GM19023 (cell line): Measurements from ENCODE around the gene RAP1GAP2.
"Not testable (repeated sequence)": the region's sequence is repeated elsewhere in the genome, so short reads cannot be mapped to it uniquely, and the experiment has no call there.

Experiments
- ATAC-seq: cut with Tn5 transposase; IDR thresholded peaks from one replicate; pipeline ENCODE4 v1.9.1; 2021; ENCODE audit warnings: mild to moderate bottlenecking, moderate library complexity; ENCODE audit not compliant: unreplicated experiment

The RAP1GAP2 gene

GRCh38 chr17:2785376-2785775, 10.9 kb upstream of the RAP1GAP2 start:
- ATAC-seq = not testable (repeated sequence)

- no peak for ATAC-seq
Measured at GRCh38 chr17:2786176-2786881, 9.9 kb upstream of the RAP1GAP2 start.

- no peak for ATAC-seq
Measured at GRCh38 chr17:2789700-2790099, 6.5 kb upstream of the RAP1GAP2 start.

- no peak for ATAC-seq
Measured at GRCh38 chr17:2792366-2793169, 3.7 kb upstream of the RAP1GAP2 start.

GRCh38 chr17:2794111-2794803, 2.0 kb upstream of the RAP1GAP2 start:
- ATAC-seq = no peak

GRCh38 chr17:2795441-2796163, 636 bp upstream of the RAP1GAP2 start:
- ATAC-seq = no peak

GRCh38 chr17:2797226-2797625, 988 bp downstream of the RAP1GAP2 start:
- no peak for ATAC-seq

GRCh38 chr17:2797637-2798036, 1.4 kb downstream of the RAP1GAP2 start:
- ATAC-seq = no peak

GRCh38 chr17:2798188-2798587, 1.9 kb downstream of the RAP1GAP2 start:
- ATAC-seq = no peak

- ATAC-seq = no peak
Measured at GRCh38 chr17:2798678-2799077, 2.4 kb downstream of the RAP1GAP2 start.

GRCh38 chr17:2799653-2800052, 3.4 kb downstream of the RAP1GAP2 start:
- no peak for ATAC-seq

GRCh38 chr17:2800367-2800766, 4.1 kb downstream of the RAP1GAP2 start:
- ATAC-seq = no peak

GRCh38 chr17:2801841-2802240, 5.6 kb downstream of the RAP1GAP2 start:
- no peak for ATAC-seq

GRCh38 chr17:2802574-2802973, 6.3 kb downstream of the RAP1GAP2 start:
- ATAC-seq = no peak

GRCh38 chr17:2803386-2803785, 7.1 kb downstream of the RAP1GAP2 start:
- ATAC-seq = no peak

GRCh38 chr17:2803971-2804370, 7.7 kb downstream of the RAP1GAP2 start:
- no peak for ATAC-seq

- no peak for ATAC-seq
Measured at GRCh38 chr17:2804912-2805311, 8.7 kb downstream of the RAP1GAP2 start.

- ATAC-seq = no peak
Measured at GRCh38 chr17:2805961-2806360, 9.7 kb downstream of the RAP1GAP2 start.

GRCh38 chr17:2808367-2809335, 12.4 kb downstream of the RAP1GAP2 start:
- ATAC-seq = no peak

- no peak for ATAC-seq
Measured at GRCh38 chr17:2809337-2809736, 13.1 kb downstream of the RAP1GAP2 start.
